Kidney (tissue), 14 donors: ENCODE measurements around the gene SH3RF3. TPM values are rescaled to one million over a fixed set of nuclear protein-coding genes. Genes with fewer than 3 reads are reported as not detected.

Source experiments
- DNase-seq, 5 donors: peaks; one replicate each; pipeline ENCODE4 v3.0.0-alpha.2; 2013 to 2020
- FAIRE-seq: peaks from 2 replicates; lab custom pipeline; 2012; peaks lifted over from hg19 to GRCh38; lab: Jason Lieb, UNC
- H3K27ac ChIP-seq, 2 donors: one replicate each; pipeline ENCODE4 v1.7.0; 2013; ENCODE audit warnings: low read depth in 2 of 2, low read length in 2 of 2, inconsistent platforms in 1 of 2
- H3K27me3 ChIP-seq: one replicate; pipeline ENCODE4 v1.7.1; 2013; ENCODE audit warnings: low read length, inconsistent platforms; ENCODE audit not compliant: control insufficient read depth, insufficient read depth
- H3K36me3 ChIP-seq, 3 donors: one replicate each; pipeline versions ENCODE4 v1.7.0 to v1.7.1; 2013; ENCODE audit warnings: low read length in 3 of 3, control low read depth in 1 of 3, inconsistent platforms in 1 of 3; ENCODE audit not compliant: insufficient read depth in 3 of 3, control insufficient read depth in 2 of 3
- H3K4me1 ChIP-seq, 3 donors: one replicate each; pipeline versions ENCODE4 v1.7.0 to v1.7.1; 2013; ENCODE audit warnings: low read length in 3 of 3, inconsistent platforms in 1 of 3, low read depth in 1 of 3; ENCODE audit not compliant: control insufficient read depth in 2 of 3, insufficient read depth in 2 of 3
- H3K4me3 ChIP-seq, 3 donors: one replicate each; pipeline versions ENCODE4 v1.7.0 to v1.8.1; 2013; ENCODE audit warnings: low read length in 3 of 3, control low read depth in 1 of 3, inconsistent platforms in 1 of 3
- H3K9ac ChIP-seq, 3 donors: one replicate each; pipeline versions ENCODE4 v1.7.0 to v1.7.1; 2013; ENCODE audit warnings: low read length in 3 of 3, control low read depth in 1 of 3, inconsistent platforms in 1 of 3
- H3K9me3 ChIP-seq, 3 donors: one replicate each; pipeline versions ENCODE4 v1.7.0 to v1.7.1; 2013; ENCODE audit warnings: low read length in 3 of 3, control low read depth in 1 of 3, inconsistent platforms in 1 of 3; ENCODE audit not compliant: control insufficient read depth in 2 of 3, insufficient read depth in 1 of 3
- intact Hi-C: fragments of 100-400 bp; cut with DNase I; formaldehyde crosslinking; loops from one replicate; pipeline ENCODE4 v1.11.1; 2022
- polyA plus RNA-seq: library from polyadenylated mRNA; stranded (reverse); fragments of 350-450 nt; fragmentation: Illumina TruSeq; extraction: RNeasy Lipid Tissue Mini Kit (QIAGEN cat#74804); gene quantifications from one replicate; pipeline ENCODE4 v1.2.3, GENCODE V29; 2014; ENCODE audit warnings: low read depth, low replicate concordance; ENCODE audit not compliant: insufficient read depth
- total RNA-seq: library from RNA; stranded (reverse); fragmentation: NEBNext Ultra II Directional; extraction: Animal tissue kit (Norgen Biotek cat#: 25700); gene quantifications from one replicate; pipeline ENCODE4 v1.2.1, GENCODE V29; 2021
- TF ChIP-seq, protein P1 (sequence below): IDR thresholded peaks from 3 replicates; pipeline ENCODE4 v1.5.1; 2012; ENCODE audit warnings: mild to moderate bottlenecking, moderate library complexity, borderline replicate concordance; ENCODE audit not compliant: insufficient read depth; ENCODE audit errors: extremely low read depth
- donor health status: control.
- donor health status: control.
- donor health status: control.
- donor health status: control.
- donor health status: control.
- donor health status: DM: yes; HTN: yes; CAD: no.
- donor health status: Normal renal cell carcinoma (clear cell type).

The SH3RF3 gene
- total and polyA plus RNA-seq, 2 donors from 2014 or later = 1.7 to 10.7 TPM

GRCh38 chr2:109174214-109174613 is 45.2 kb downstream of the SH3RF3 start:
- Histone ChIP-seq H3K27ac (peak overlapping the region in 1 of 2 donors; percentile 5), H3K4me1 (peaks cover 0 to 23% (median 10%) of the 10 kb centered on the region in 3 donors), H3K9ac (no peak overlapping the region), H3K4me3 (no peak overlapping the region), H3K9me3 (peaks cover 0 to 5% (median 0%) of the 10 kb centered on the region in 3 donors), H3K36me3 (no peaks in the 10 kb centered on the region), H3K27me3 (no peaks in the 10 kb centered on the region)
- TF ChIP-seq, protein P1, sequence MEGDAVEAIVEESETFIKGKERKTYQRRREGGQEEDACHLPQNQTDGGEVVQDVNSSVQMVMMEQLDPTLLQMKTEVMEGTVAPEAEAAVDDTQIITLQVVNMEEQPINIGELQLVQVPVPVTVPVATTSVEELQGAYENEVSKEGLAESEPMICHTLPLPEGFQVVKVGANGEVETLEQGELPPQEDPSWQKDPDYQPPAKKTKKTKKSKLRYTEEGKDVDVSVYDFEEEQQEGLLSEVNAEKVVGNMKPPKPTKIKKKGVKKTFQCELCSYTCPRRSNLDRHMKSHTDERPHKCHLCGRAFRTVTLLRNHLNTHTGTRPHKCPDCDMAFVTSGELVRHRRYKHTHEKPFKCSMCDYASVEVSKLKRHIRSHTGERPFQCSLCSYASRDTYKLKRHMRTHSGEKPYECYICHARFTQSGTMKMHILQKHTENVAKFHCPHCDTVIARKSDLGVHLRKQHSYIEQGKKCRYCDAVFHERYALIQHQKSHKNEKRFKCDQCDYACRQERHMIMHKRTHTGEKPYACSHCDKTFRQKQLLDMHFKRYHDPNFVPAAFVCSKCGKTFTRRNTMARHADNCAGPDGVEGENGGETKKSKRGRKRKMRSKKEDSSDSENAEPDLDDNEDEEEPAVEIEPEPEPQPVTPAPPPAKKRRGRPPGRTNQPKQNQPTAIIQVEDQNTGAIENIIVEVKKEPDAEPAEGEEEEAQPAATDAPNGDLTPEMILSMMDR = no peak
- DNase-seq (peak in 1 of 5 donors; percentile 67), FAIRE-seq (no peak)
- intact Hi-C loops = no loop called here

DNA sequence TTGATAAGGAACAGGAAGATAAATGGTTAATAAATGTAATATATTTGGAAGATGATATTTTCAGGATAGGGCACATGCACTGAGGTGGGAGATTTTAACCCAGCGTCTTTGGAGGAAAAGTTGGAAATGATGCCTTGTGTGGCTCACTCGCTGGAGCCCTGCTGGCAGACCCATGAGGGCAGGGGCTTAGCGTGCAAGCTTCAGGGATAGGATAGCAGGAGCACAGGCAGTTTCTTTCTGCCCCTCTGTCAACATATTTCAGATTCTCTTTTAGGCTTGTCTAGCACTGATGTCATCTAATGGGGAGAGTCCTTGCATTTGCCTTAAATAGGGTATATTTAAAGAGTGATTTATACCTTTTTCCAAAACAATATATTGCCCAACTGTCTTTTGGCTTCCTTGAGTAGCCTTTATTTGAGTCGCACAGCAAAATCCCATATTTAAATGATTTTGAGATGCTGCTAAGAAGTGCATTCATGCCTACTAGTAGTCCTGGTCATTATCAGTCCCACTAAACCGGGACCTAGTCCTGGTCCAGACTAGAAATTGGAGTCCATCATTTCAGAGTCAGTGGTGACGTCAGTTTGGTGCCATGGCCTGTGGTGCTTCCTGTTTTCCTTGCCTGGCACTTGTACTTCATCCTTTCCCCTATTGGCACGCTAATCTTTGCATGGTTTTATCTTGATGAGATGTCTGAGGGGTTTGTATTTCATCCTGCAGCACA is 45.8 kb downstream of the SH3RF3 start:
- TF ChIP-seq, protein P1 = no peak
- peaks cover 0 to 5% (median 0%) of the 10 kb centered on the region in 3 donors for H3K9me3 ChIP-seq
- H3K9ac ChIP-seq = no peak overlapping the region
- H3K36me3 ChIP-seq = no peaks in the 10 kb centered on the region
- H3K27ac ChIP-seq = no peak overlapping the region
- intact Hi-C loops = no loop called here
- peaks cover 0 to 23% (median 10%) of the 10 kb centered on the region in 3 donors for H3K4me1 ChIP-seq
- peak in 1 of 5 donors; percentile 17 for DNase-seq
- no peak overlapping the region for H3K4me3 ChIP-seq
- H3K27me3 ChIP-seq = no peaks in the 10 kb centered on the region
- no peak for FAIRE-seq

DNA sequence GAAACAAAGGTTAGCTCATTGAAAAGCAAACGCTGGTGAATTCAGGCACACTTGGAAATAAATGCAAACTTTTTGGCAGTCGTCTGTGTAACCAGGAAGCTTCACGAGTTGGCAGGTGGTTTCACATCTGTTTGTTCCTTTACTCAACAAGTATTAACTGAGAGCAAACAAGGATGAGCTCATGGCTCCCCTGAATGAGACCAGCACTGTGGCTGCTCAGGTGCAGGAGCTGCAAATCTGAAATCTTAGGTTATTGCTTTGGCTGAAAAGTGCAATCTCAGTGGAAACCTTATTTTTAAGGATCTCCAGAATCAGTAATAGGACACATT is 46.3 kb downstream of the SH3RF3 start:
- H3K27ac ChIP-seq = no peak overlapping the region
- H3K4me1 ChIP-seq = peaks cover 0 to 23% (median 10%) of the 10 kb centered on the region in 3 donors
- intact Hi-C loops = no loop called here
- TF ChIP-seq, protein P1 = no peak
- no peaks in the 10 kb centered on the region for H3K36me3 ChIP-seq
- H3K9me3 ChIP-seq = peaks cover 0 to 5% (median 0%) of the 10 kb centered on the region in 3 donors
- no peaks in the 10 kb centered on the region for H3K27me3 ChIP-seq
- no peak for FAIRE-seq
- H3K4me3 ChIP-seq = no peak overlapping the region
- no peak for DNase-seq
- H3K9ac ChIP-seq = no peak overlapping the region

DNA sequence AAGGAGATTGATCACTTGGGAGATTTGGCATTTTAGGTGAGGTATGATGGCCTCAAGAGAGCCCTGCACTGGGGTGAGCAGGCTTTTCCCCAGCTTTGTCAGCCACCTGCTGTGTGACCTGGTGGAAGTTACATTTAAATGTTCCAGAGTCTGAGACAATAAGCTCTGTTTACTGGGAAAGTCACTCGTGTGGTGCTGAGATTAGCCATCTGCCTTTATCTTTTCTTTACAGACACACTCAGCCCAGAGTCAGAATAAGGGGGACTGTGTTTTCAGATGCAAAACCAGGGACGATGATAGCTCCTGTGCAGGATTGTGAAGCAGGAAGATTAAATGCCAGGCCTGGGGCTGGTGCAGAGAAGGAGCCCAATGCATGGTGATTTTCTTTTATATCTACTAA is 47.9 kb downstream of the SH3RF3 start:
- Histone ChIP-seq H3K9me3 (peaks cover 0 to 5% (median 0%) of the 10 kb centered on the region in 3 donors), H3K27ac (no peak overlapping the region), H3K36me3 (no peaks in the 10 kb centered on the region), H3K9ac (no peak overlapping the region), H3K27me3 (no peaks in the 10 kb centered on the region), H3K4me1 (peaks cover 0 to 21% (median 10%) of the 10 kb centered on the region in 3 donors), H3K4me3 (no peak overlapping the region)
- intact Hi-C loops = no loop called here
- DNase-seq (no peak), FAIRE-seq (no peak)
- TF ChIP-seq, protein P1 = no peak
